ENCODE data around the gene TMEM167B.

The TMEM167B gene

GRCh38 chr1:109118089-109118488 lies 27.5 kb downstream of the TMEM167B start:
- no peak overlapping the region for H4K8ac ChIP-seq (ENCODE audit: low read depth, low read length)
- no peak for DNase-seq (ENCODE audit: low spot score)
- H3K27ac ChIP-seq (replicated peaks; ENCODE audit: low read length), result no peak overlapping the region
- H3K36me3 ChIP-seq (replicated peaks in 1 of 2; ENCODE audit: control insufficient read depth in 2 of 2, insufficient read depth in 2 of 2, low read length in 2 of 2), result no peaks in the 10 kb centered on the region
- H2BK15ac ChIP-seq (ENCODE audit: low read length), result no peak overlapping the region
- no peak overlapping the region for H4K91ac ChIP-seq (ENCODE audit: low read depth, low read length, poor library complexity)
- peaks cover 3 to 13% of the 10 kb centered on the region in 2 donors for H3K4me1 ChIP-seq (ENCODE audit: control insufficient read depth in 2 of 2, insufficient read depth in 1 of 2, low read depth in 1 of 2, low read length in 2 of 2)
- H2AK5ac ChIP-seq (ENCODE audit: low read depth, low read length), result no peak overlapping the region
- H3K4me3 ChIP-seq (ENCODE audit: low read length in 2 of 2), result no peak overlapping the region
- H3K18ac ChIP-seq (ENCODE audit: low read length), result no peak overlapping the region
- no peak overlapping the region for H3K4me2 ChIP-seq (ENCODE audit: insufficient read depth, low read length, poor library complexity, severe bottlenecking)
- H2BK12ac ChIP-seq (ENCODE audit: low read length), result no peak overlapping the region
- no CpG with 5 or more reads among the region's 3 CpGs for WGBS, 2 donors (ENCODE audit: extremely low coverage in 2 of 2, insufficient read length in 2 of 2, insufficient replicate concordance in 1 of 2)
- H2AFZ ChIP-seq (ENCODE audit: low read length), result no peak overlapping the region
- no peak overlapping the region for H2BK5ac ChIP-seq (ENCODE audit: low read length)
- no peaks in the 10 kb centered on the region for H3K9me3 ChIP-seq (replicated peaks in 1 of 2; ENCODE audit: control insufficient read depth in 2 of 2, insufficient read depth in 1 of 2, low read depth in 1 of 2, low read length in 2 of 2)
- no peak overlapping the region for H3K23ac ChIP-seq (ENCODE audit: low read depth, low read length, poor library complexity)
- H3K9ac ChIP-seq (ENCODE audit: low read depth, low read length, poor library complexity), result no peak overlapping the region
- H3K14ac ChIP-seq (ENCODE audit: low read length), result no peak overlapping the region
- no peaks in the 10 kb centered on the region for H3K79me1 ChIP-seq (ENCODE audit: low read depth, low read length)
- peaks cover 2 to 37% (median 22%) of the 10 kb centered on the region in 3 experiments for H3K27me3 ChIP-seq (ENCODE audit: control insufficient read depth in 3 of 3, insufficient read depth in 3 of 3, low read depth in 1 of 3, low read length in 3 of 3)
- no peak overlapping the region for H3K4ac ChIP-seq (ENCODE audit: low read length)
- no peak overlapping the region for H2BK120ac ChIP-seq (ENCODE audit: low read depth, low read length)

GRCh38 chr1:109120356-109120755 lies 29.8 kb downstream of the TMEM167B start:
- Histone ChIP-seq H2AFZ (ENCODE audit: low read length) (no peak overlapping the region), H2BK120ac (ENCODE audit: low read depth, low read length) (no peak overlapping the region), H4K91ac (ENCODE audit: low read depth, low read length, poor library complexity) (no peak overlapping the region), H3K4me3 (ENCODE audit: low read length in 2 of 2) (no peak overlapping the region), H4K8ac (ENCODE audit: low read depth, low read length) (no peak overlapping the region), H3K27ac (replicated peaks; ENCODE audit: low read length) (no peak overlapping the region), H3K14ac (ENCODE audit: low read length) (no peak overlapping the region), H3K4me2 (ENCODE audit: insufficient read depth, low read length, poor library complexity, severe bottlenecking) (no peak overlapping the region), H2BK15ac (ENCODE audit: low read length) (no peak overlapping the region), H3K9me3 (replicated peaks in 1 of 2; ENCODE audit: control insufficient read depth in 2 of 2, insufficient read depth in 1 of 2, low read depth in 1 of 2, low read length in 2 of 2) (no peaks in the 10 kb centered on the region), H3K18ac (ENCODE audit: low read length) (no peak overlapping the region), H3K36me3 (replicated peaks in 1 of 2; ENCODE audit: control insufficient read depth in 2 of 2, insufficient read depth in 2 of 2, low read length in 2 of 2) (no peaks in the 10 kb centered on the region), H2BK12ac (ENCODE audit: low read length) (no peak overlapping the region), H3K79me1 (ENCODE audit: low read depth, low read length) (no peaks in the 10 kb centered on the region), H3K4me1 (ENCODE audit: control insufficient read depth in 2 of 2, insufficient read depth in 1 of 2, low read depth in 1 of 2, low read length in 2 of 2) (peaks cover 0 to 4% of the 10 kb centered on the region in 2 donors), H3K9ac (ENCODE audit: low read depth, low read length, poor library complexity) (no peak overlapping the region), H2BK5ac (ENCODE audit: low read length) (no peak overlapping the region), H2AK5ac (ENCODE audit: low read depth, low read length) (no peak overlapping the region), H3K4ac (ENCODE audit: low read length) (no peak overlapping the region), H3K27me3 (ENCODE audit: control insufficient read depth in 3 of 3, insufficient read depth in 3 of 3, low read depth in 1 of 3, low read length in 3 of 3) (peaks cover 0 to 15% (median 4%) of the 10 kb centered on the region in 3 experiments), H3K23ac (ENCODE audit: low read depth, low read length, poor library complexity) (no peak overlapping the region)
- no peak for DNase-seq (ENCODE audit: low spot score)
- WGBS, 2 donors (ENCODE audit: extremely low coverage in 2 of 2, insufficient read length in 2 of 2, insufficient replicate concordance in 1 of 2), result no CpG with 5 or more reads among the region's 5 CpGs

GRCh38 chr1:109131059-109131458 lies 40.5 kb downstream of the TMEM167B start:
- Histone ChIP-seq H3K9me3 (replicated peaks in 1 of 2; ENCODE audit: control insufficient read depth in 2 of 2, insufficient read depth in 1 of 2, low read depth in 1 of 2, low read length in 2 of 2) (peaks cover 0 to 2% of the 10 kb centered on the region in 2 donors), H3K9ac (ENCODE audit: low read depth, low read length, poor library complexity) (no peak overlapping the region), H3K4me1 (ENCODE audit: control insufficient read depth in 2 of 2, insufficient read depth in 1 of 2, low read depth in 1 of 2, low read length in 2 of 2) (no peaks in the 10 kb centered on the region), H3K14ac (ENCODE audit: low read length) (no peak overlapping the region), H3K27me3 (ENCODE audit: control insufficient read depth in 3 of 3, insufficient read depth in 3 of 3, low read depth in 1 of 3, low read length in 3 of 3) (peaks cover 0 to 5% (median 2%) of the 10 kb centered on the region in 3 experiments), H3K4ac (ENCODE audit: low read length) (no peak overlapping the region), H4K8ac (ENCODE audit: low read depth, low read length) (no peak overlapping the region), H3K36me3 (replicated peaks in 1 of 2; ENCODE audit: control insufficient read depth in 2 of 2, insufficient read depth in 2 of 2, low read length in 2 of 2) (no peaks in the 10 kb centered on the region), H3K18ac (ENCODE audit: low read length) (no peak overlapping the region), H3K4me3 (ENCODE audit: low read length in 2 of 2) (no peak overlapping the region), H3K27ac (replicated peaks; ENCODE audit: low read length) (no peak overlapping the region), H2BK120ac (ENCODE audit: low read depth, low read length) (no peak overlapping the region), H2BK12ac (ENCODE audit: low read length) (no peak overlapping the region), H3K79me1 (ENCODE audit: low read depth, low read length) (no peaks in the 10 kb centered on the region), H2AK5ac (ENCODE audit: low read depth, low read length) (no peak overlapping the region), H2BK15ac (ENCODE audit: low read length) (no peak overlapping the region), H2BK5ac (ENCODE audit: low read length) (no peak overlapping the region), H4K91ac (ENCODE audit: low read depth, low read length, poor library complexity) (no peak overlapping the region), H3K23ac (ENCODE audit: low read depth, low read length, poor library complexity) (no peak overlapping the region), H2AFZ (ENCODE audit: low read length) (no peak overlapping the region), H3K4me2 (ENCODE audit: insufficient read depth, low read length, poor library complexity, severe bottlenecking) (no peak overlapping the region)
- WGBS, 2 donors (ENCODE audit: extremely low coverage in 2 of 2, insufficient read length in 2 of 2, insufficient replicate concordance in 1 of 2), result no CpG with 5 or more reads among the region's 2 CpGs
- no peak for DNase-seq (ENCODE audit: low spot score)

GRCh38 chr1:109131800-109132199 lies 41.2 kb downstream of the TMEM167B start:
- Histone ChIP-seq H3K4me3 (ENCODE audit: low read length in 2 of 2) (no peak overlapping the region), H3K4me2 (ENCODE audit: insufficient read depth, low read length, poor library complexity, severe bottlenecking) (no peak overlapping the region), H3K18ac (ENCODE audit: low read length) (no peak overlapping the region), H4K91ac (ENCODE audit: low read depth, low read length, poor library complexity) (no peak overlapping the region), H3K9ac (ENCODE audit: low read depth, low read length, poor library complexity) (no peak overlapping the region), H3K36me3 (replicated peaks in 1 of 2; ENCODE audit: control insufficient read depth in 2 of 2, insufficient read depth in 2 of 2, low read length in 2 of 2) (no peaks in the 10 kb centered on the region), H3K9me3 (replicated peaks in 1 of 2; ENCODE audit: control insufficient read depth in 2 of 2, insufficient read depth in 1 of 2, low read depth in 1 of 2, low read length in 2 of 2) (peaks cover 0 to 2% of the 10 kb centered on the region in 2 donors), H3K23ac (ENCODE audit: low read depth, low read length, poor library complexity) (no peak overlapping the region), H2AFZ (ENCODE audit: low read length) (no peak overlapping the region), H2BK15ac (ENCODE audit: low read length) (no peak overlapping the region), H2BK12ac (ENCODE audit: low read length) (no peak overlapping the region), H3K4ac (ENCODE audit: low read length) (no peak overlapping the region), H3K4me1 (ENCODE audit: control insufficient read depth in 2 of 2, insufficient read depth in 1 of 2, low read depth in 1 of 2, low read length in 2 of 2) (peaks cover 0 to 2% of the 10 kb centered on the region in 2 donors), H2AK5ac (ENCODE audit: low read depth, low read length) (no peak overlapping the region), H3K27me3 (ENCODE audit: control insufficient read depth in 3 of 3, insufficient read depth in 3 of 3, low read depth in 1 of 3, low read length in 3 of 3) (peaks cover 0 to 5% (median 3%) of the 10 kb centered on the region in 3 experiments), H4K8ac (ENCODE audit: low read depth, low read length) (no peak overlapping the region), H3K27ac (replicated peaks; ENCODE audit: low read length) (no peak overlapping the region), H3K79me1 (ENCODE audit: low read depth, low read length) (no peaks in the 10 kb centered on the region), H2BK5ac (ENCODE audit: low read length) (no peak overlapping the region), H2BK120ac (ENCODE audit: low read depth, low read length) (no peak overlapping the region), H3K14ac (ENCODE audit: low read length) (no peak overlapping the region)
- no peak for DNase-seq (ENCODE audit: low spot score)

All from neuronal stem cell (in vitro differentiated cells).